Nephron progenitor cell (in vitro differentiated cells): ENCODE data around the gene KRTCAP2.
A peak's percentile ranks its signal among the peaks of the same experiment; 100 is the strongest.

ENCODE experiments used
- DNase-seq: peaks from one replicate; pipeline ENCODE4 v3.0.0; 2021
- H3K27ac Mint-ChIP-seq: 2 replicates; pipeline ENCODE4 v1.8.0; 2021; ENCODE audit warnings: mild to moderate bottlenecking, moderate library complexity, mixed read lengths
- H3K27me3 Mint-ChIP-seq: 2 replicates; pipeline ENCODE4 v1.8.0; 2021; ENCODE audit warnings: mild to moderate bottlenecking, low read depth, mixed read lengths; ENCODE audit not compliant: poor library complexity
- H3K36me3 Mint-ChIP-seq: 2 replicates; pipeline ENCODE4 v1.8.0; 2021; ENCODE audit warnings: low read depth, mixed read lengths
- H3K4me1 Mint-ChIP-seq: 2 replicates; pipeline ENCODE4 v1.8.0; 2021; ENCODE audit warnings: mixed read lengths
- H3K4me3 Mint-ChIP-seq: 2 replicates; pipeline ENCODE4 v1.8.0; 2021; ENCODE audit warnings: mild to moderate bottlenecking, moderate library complexity, mixed read lengths
- H3K9me3 Mint-ChIP-seq: 2 replicates; pipeline ENCODE4 v1.8.0; 2021; ENCODE audit warnings: mild to moderate bottlenecking, moderate library complexity, mixed read lengths
- CTCF ChIP-seq: fragments of 200-600 bp; sonication (generic); IDR thresholded peaks from 2 replicates; pipeline ENCODE4 v1.5.0; 2021; ENCODE audit warnings: antibody characterized with exemption

Gene KRTCAP2

GRCh38 chr1:155179112-155180031 is 6.3 kb upstream of the KRTCAP2 start:
- H3K27ac Mint-ChIP-seq = no peak overlapping the region
- no peak overlapping the region for H3K4me3 Mint-ChIP-seq
- no peak for DNase-seq

GRCh38 chr1:155178441-155179111 is 5.5 kb upstream of the KRTCAP2 start:
- no peak overlapping the region for H3K4me3 Mint-ChIP-seq

More at GRCh38 chr1:155179112-155180031, 6.3 kb upstream of the KRTCAP2 start:
- no peak for TF ChIP-seq CTCF
- peaks cover 26% of the 10 kb centered on the region for H3K4me1 Mint-ChIP-seq
- peaks cover 10% of the 10 kb centered on the region for H3K27me3 Mint-ChIP-seq
- peaks cover 28% of the 10 kb centered on the region for H3K36me3 Mint-ChIP-seq
- H3K9me3 Mint-ChIP-seq = no peaks in the 10 kb centered on the region

GRCh38 chr1:155177918-155178281 is 4.8 kb upstream of the KRTCAP2 start:
- no peak for TF ChIP-seq CTCF
- Mint-ChIP-seq H3K36me3 (peaks cover 28% of the 10 kb centered on the region), H3K27me3 (peaks cover 14% of the 10 kb centered on the region), H3K27ac (no peak overlapping the region), H3K9me3 (no peaks in the 10 kb centered on the region), H3K4me1 (peaks cover 40% of the 10 kb centered on the region), H3K4me3 (no peak overlapping the region)
- no peak for DNase-seq

More at GRCh38 chr1:155178441-155179111, 5.5 kb upstream of the KRTCAP2 start:
- H3K27me3 Mint-ChIP-seq = peaks cover 11% of the 10 kb centered on the region
- H3K27ac Mint-ChIP-seq = peak overlapping the region; percentile 67
- H3K9me3 Mint-ChIP-seq = no peaks in the 10 kb centered on the region
- H3K36me3 Mint-ChIP-seq = peaks cover 28% of the 10 kb centered on the region
- TF ChIP-seq CTCF = no peak
- peaks cover 34% of the 10 kb centered on the region for H3K4me1 Mint-ChIP-seq
- no peak for DNase-seq

- no peak for DNase-seq
- Mint-ChIP-seq H3K4me3 (no peak overlapping the region), H3K9me3 (no peaks in the 10 kb centered on the region), H3K27ac (no peak overlapping the region), H3K4me1 (peaks cover 43% of the 10 kb centered on the region), H3K36me3 (peaks cover 26% of the 10 kb centered on the region), H3K27me3 (peaks cover 14% of the 10 kb centered on the region)
- TF ChIP-seq CTCF = no peak
Measured at GRCh38 chr1:155177192-155177917, 4.3 kb upstream of the KRTCAP2 start.

- Mint-ChIP-seq H3K27me3 (peaks cover 14% of the 10 kb centered on the region), H3K36me3 (peaks cover 20% of the 10 kb centered on the region)
- DNase-seq = peak; percentile 89
Measured at GRCh38 chr1:155176544-155177071, 3.5 kb upstream of the KRTCAP2 start.

More at GRCh38 chr1:155176544-155177071, 3.5 kb upstream of the KRTCAP2 start:
- H3K27ac Mint-ChIP-seq = no peak overlapping the region
- no peaks in the 10 kb centered on the region for H3K9me3 Mint-ChIP-seq
- H3K4me3 Mint-ChIP-seq = peak overlapping the region; percentile 60
- peak; percentile 89 for TF ChIP-seq CTCF
- peaks cover 50% of the 10 kb centered on the region for H3K4me1 Mint-ChIP-seq
